ENCODE measurements around the gene CFB. TPM values are rescaled to one million over a fixed set of nuclear protein-coding genes. Genes with fewer than 3 reads are reported as not detected.
A peak's percentile ranks its signal among the peaks of the same experiment; 100 is the strongest.

Gene CFB
- total and polyA plus RNA-seq, 2 of the 4 experiments (the other 2 are of a cell fraction), result 1.8 to 6.1 TPM

- no peak overlapping the region for H3K56ac ChIP-seq (ENCODE audit: extremely low read depth, insufficient read depth, low read length)
- H2BK15ac ChIP-seq (ENCODE audit: low read depth, low read length), result peak overlapping the region; percentile 53
- H3K4ac ChIP-seq (ENCODE audit: low read depth, low read length), result peak overlapping the region; percentile 78
- WGBS, 2 experiments (ENCODE audit: extremely low coverage in 2 of 2, insufficient read length in 1 of 2), result 82% methylated on average over 10 of the region's 11 CpGs; no CpG with 5 or more reads in 1 of the 2 experiments
- H2BK120ac ChIP-seq (ENCODE audit: low read depth, low read length), result peak overlapping the region; percentile 78
- no peak overlapping the region; the same call in 1 of the 2 replicates for H3K18ac ChIP-seq (ENCODE audit: low read depth, low read length)
- dilution Hi-C loops (cut with HindIII; ENCODE audit: low sequenced_read_pairs, unreplicated experiment) (no loop called here), in situ Hi-C loops (cut with MboI; ENCODE audit: low sequenced_read_pairs) (loop anchor here (5.0 kb wide), 1 partner anchor 35 kb away; the partner anchor contains the start of gene CFB), intact Hi-C loops (cut with micrococcal nuclease) (no loop called here)
- peak overlapping the region; percentile 54; the same call in 1 of the 2 replicates for H3K27ac ChIP-seq (ENCODE audit: insufficient read depth, low read length)
- no peak for TF ChIP-seq NFE2L2 (IDR thresholded peaks at IDR 0.05; ENCODE audit: low read depth, low read length)
- TF ChIP-seq ELK1 (IDR thresholded peaks at IDR 0.05; ENCODE audit: borderline replicate concordance, low read depth, low read length), result no peak
- no peak for TF ChIP-seq RCOR1 (IDR thresholded peaks at IDR 0.05; ENCODE audit: insufficient replicate concordance, low read length)
- TF ChIP-seq BHLHE40 (IDR thresholded peaks at IDR 0.05; ENCODE audit: low read depth, low read length), result no peak
- TF ChIP-seq, protein P1, sequence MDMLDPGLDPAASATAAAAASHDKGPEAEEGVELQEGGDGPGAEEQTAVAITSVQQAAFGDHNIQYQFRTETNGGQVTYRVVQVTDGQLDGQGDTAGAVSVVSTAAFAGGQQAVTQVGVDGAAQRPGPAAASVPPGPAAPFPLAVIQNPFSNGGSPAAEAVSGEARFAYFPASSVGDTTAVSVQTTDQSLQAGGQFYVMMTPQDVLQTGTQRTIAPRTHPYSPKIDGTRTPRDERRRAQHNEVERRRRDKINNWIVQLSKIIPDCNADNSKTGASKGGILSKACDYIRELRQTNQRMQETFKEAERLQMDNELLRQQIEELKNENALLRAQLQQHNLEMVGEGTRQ (IDR thresholded peaks at IDR 0.05; ENCODE audit: low read depth, low read length), result no peak
- TF ChIP-seq RFX5 (IDR thresholded peaks at IDR 0.05; ENCODE audit: low read depth, low read length), result no peak
- TF ChIP-seq SMC3 (IDR thresholded peaks at IDR 0.05; ENCODE audit: low read depth, low read length), result no peak
- TF ChIP-seq RAD21 (IDR thresholded peaks at IDR 0.05; ENCODE audit: low read length), result no peak
- no peak overlapping the region for H3K9ac ChIP-seq (ENCODE audit: low read depth, low read length)
- peak overlapping the region; percentile 69 for H2BK20ac ChIP-seq (ENCODE audit: low read depth, low read length)
- H4K91ac ChIP-seq (ENCODE audit: insufficient read depth, low read depth, low read length), result peak overlapping the region; percentile 62
- no peak overlapping the region for H2AFZ ChIP-seq (replicated peaks; ENCODE audit: low read length, poor library complexity)
- H3K23ac ChIP-seq (ENCODE audit: low read depth, low read length), result no peak overlapping the region
- peak overlapping the region in 1 of 2 experiments; percentile 23; a peak in 2 of 4 replicates for H4K8ac ChIP-seq (ENCODE audit: low read depth in 2 of 2, low read length in 2 of 2)
- no peaks in the 10 kb centered on the region for H3K9me3 ChIP-seq (ENCODE audit: control insufficient read depth, insufficient read depth, low read length)
- ATAC-seq (ENCODE audit: low read depth), result no peak
- no peaks in the 10 kb centered on the region for H3K27me3 ChIP-seq (ENCODE audit: control insufficient read depth, insufficient read depth, low read length)
- no peaks in the 10 kb centered on the region for H3K79me1 ChIP-seq (ENCODE audit: low read depth in 1 of 2, low read length in 2 of 2)
- H3K9me1 ChIP-seq (ENCODE audit: insufficient read depth, low read length), result peaks cover 9% of the 10 kb centered on the region; the same call in 1 of the 2 replicates
- CTCF ChIA-PET, result interaction anchor here (0.7 kb wide), 1 partner anchor 884 kb away, joined by 4 read pairs; no protein-coding TSS in a partner anchor
- no peak overlapping the region for H2BK5ac ChIP-seq (ENCODE audit: low read depth, low read length, poor library complexity, severe bottlenecking)
- no peak overlapping the region for H3K4me3 ChIP-seq (ENCODE audit: insufficient read depth, low read depth, low read length)
- H4K20me1 ChIP-seq (ENCODE audit: insufficient read depth, low read length), result no peaks in the 10 kb centered on the region
- no TSS peak for BruUV-seq (replicated peaks)
- no peaks in the 10 kb centered on the region for H3K36me3 ChIP-seq (ENCODE audit: control insufficient read depth, insufficient read depth, low read length)
- H3K4me2 ChIP-seq (ENCODE audit: low read depth, low read length), result no peak overlapping the region
- peaks cover 7% of the 10 kb centered on the region for H3K4me1 ChIP-seq (ENCODE audit: control insufficient read depth, insufficient read depth, low read length)
- no peak overlapping the region; the same call in 1 of the 2 replicates for H3K14ac ChIP-seq (replicated peaks; ENCODE audit: low read depth, low read length)
- peak overlapping the region; percentile 56 for H4K5ac ChIP-seq (ENCODE audit: low read depth, low read length)
- no peak for DNase-seq
- POLR2A ChIA-PET (ENCODE audit: unreplicated experiment), result no interaction called here
- no peak overlapping the region for H2AK9ac ChIP-seq (replicated peaks; ENCODE audit: low read depth, low read length, poor library complexity)
- H2AK5ac ChIP-seq (ENCODE audit: low read depth, low read length), result peak overlapping the region; percentile 94
These were observed 33.9 kb upstream of the CFB start for GRCh38 chr6:31911826-31912585.

Measured in IMR-90 (cell line).